Frontal cortex (tissue), 4 donors: ENCODE results near the gene KRTAP7-1. TPM values are rescaled to one million over a fixed set of nuclear protein-coding genes. Genes with fewer than 3 reads are reported as not detected.

Source experiments
- DNase-seq, 2 donors: peaks; one replicate each; pipeline ENCODE4 v3.0.0; 2012; ENCODE audit warnings: low spot score in 2 of 2
- FAIRE-seq: peaks from 2 replicates; lab custom pipeline; 2012; peaks lifted over from hg19 to GRCh38; lab: Jason Lieb, UNC
- small RNA-seq: library from RNA; depleted of rRNA; stranded (forward); fragments of <200 nt; gene quantifications from one replicate; pipeline ENCODE3, GENCODE V24; 2014
- total RNA-seq: library from RNA; depleted of rRNA; stranded (reverse); fragments of >200 nt; gene quantifications from one replicate; pipeline ENCODE4 v1.2.3, GENCODE V29; 2014
- donor health status: control.
- donor health status: control.
- donor health status: control.

The KRTAP7-1 gene, protein sequence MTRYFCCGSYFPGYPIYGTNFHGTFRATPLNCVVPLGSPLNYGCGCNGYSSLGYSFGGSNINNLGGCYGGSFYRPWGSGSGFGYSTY
- not detected for total RNA-seq

DNA sequence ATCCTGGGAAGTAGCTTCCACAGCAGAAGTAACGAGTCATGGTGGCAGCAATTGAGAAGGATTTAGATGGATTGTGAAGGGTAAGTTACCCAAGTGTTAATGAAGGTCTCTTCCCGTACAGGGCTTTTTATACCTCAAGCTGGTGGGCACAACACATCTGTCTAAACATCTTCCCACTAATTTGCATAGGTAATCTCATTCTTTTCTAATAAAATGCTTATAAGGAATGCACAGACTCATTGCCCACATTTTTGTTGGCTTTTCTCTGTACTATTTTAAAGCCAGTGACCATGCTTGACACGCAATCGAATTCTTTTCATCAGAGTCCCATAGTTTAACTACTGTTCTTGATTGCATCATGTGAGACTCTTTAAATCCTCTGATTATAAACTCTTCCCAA lies at the start of gene KRTAP7-1:
KRTAP7-1 (minus strand) TSS at position 101 of the 400 bp plus-strand sequence; CDS start at position 40, 61 bp downstream.
- DNase-seq (no peak), FAIRE-seq (no peak)

- DNase-seq (no peak), FAIRE-seq (no peak)
Measured at GRCh38 chr21:30874526-30874925, 45.0 kb upstream of the KRTAP7-1 start.

DNA sequence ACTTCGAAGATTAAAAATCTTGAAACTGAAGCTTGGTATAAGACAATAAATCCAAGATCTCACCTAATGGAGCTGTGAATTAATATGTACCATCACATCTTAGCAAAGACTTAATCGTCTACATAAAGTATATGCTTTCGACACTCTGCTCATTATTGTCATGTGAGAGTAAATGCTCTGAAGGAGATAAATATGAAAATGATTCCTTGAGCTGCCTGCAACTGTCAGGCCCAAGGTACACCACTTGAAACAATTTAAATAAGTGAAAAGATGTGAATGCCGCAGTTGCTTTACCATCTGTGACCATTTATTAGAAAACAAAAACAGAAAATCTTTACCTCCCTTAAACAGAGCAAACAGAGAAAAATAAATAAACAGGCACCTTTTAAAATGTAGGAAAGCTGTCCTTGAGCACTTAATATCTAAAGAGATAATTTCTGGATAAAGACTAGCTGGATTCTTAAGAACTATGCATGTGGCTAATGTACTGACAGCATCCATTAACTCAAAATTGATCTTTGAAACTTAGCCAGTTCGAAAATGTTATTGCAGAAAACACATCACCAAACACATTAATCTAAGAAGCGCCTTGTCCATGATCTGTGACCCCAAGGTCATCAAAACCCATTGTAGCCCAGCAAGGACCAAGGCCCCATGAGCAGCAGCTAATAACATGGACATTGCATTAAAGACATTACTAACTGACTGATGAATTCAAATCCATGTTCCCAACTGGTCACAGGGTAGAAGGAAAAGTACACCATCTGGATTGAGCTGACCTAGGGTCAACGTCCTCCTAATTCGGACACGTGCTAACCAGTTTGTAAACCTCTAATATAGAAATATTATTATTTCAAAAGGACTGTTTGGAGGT lies 18.3 kb upstream of the KRTAP7-1 start:
- FAIRE-seq (no peak), DNase-seq (no peak)

GRCh38 chr21:30842990-30843389 lies 13.4 kb upstream of the KRTAP7-1 start:
- FAIRE-seq (no peak), DNase-seq (no peak)

GRCh38 chr21:30839304-30839703 lies 9.7 kb upstream of the KRTAP7-1 start:
- no peak for DNase-seq
- no peak for FAIRE-seq

DNA sequence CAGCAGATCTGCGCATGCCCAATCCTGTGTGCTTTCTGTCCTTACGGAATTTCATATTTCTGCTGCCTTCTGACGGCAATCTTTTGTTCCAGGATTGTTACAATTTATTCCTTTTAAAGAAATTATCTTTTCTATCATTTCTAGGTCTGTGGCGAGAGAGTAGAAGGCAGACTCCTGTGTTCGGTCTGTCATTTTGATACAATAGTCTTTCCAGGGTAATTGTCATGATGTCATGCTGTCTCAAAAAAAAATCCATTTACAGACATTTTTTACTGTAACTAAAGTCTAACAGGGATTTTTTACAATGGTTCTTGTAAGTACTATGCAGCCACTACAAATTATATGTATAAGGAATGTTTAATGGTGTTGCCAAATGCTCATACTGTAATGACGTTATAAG lies 9.0 kb upstream of the KRTAP7-1 start:
- no peak for FAIRE-seq

GRCh38 chr21:30831194-30831765 lies 1.7 kb upstream of the KRTAP7-1 start:
- no peak for FAIRE-seq

More for the DNA sequence above, 9.0 kb upstream of the KRTAP7-1 start:
- no peak for DNase-seq

DNA sequence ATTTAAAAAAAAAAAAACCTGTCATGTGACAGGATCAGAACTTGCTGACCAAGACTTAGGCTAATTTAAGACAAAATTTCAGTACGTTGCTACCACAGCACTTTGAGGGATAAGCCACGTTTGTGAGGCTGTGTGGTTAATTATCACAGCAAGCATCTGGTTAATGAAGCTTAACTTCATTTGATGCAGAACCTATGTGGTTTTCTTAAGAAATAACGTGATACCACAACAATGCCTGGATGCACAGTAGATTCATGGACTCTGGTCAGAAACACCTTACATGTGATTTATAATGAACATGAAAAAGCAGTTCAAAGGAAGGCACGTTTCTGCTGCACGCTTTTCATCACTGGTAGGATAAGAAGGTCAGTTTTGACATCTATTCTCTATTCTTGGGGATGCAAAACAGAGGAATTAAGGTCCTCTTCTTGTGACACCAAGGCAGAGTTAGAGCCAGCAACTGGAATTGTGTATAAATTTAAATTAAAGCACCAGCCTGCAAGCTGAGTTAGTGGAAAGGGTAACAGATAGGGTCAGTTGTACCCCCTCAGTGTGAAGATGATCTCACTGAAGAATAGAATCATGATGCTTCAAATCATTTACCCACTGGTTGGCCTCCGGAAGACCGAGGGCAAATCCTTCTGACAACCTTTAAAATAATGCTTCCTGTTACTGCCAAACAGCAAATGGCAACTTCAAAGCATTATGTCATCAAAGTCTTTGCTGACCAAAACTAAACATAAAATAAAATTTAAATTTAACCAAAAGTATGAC lies 10.5 kb downstream of the KRTAP7-1 start:
- DNase-seq: no peak
- FAIRE-seq: no peak

More at GRCh38 chr21:30831194-30831765, 1.7 kb upstream of the KRTAP7-1 start:
- no peak for DNase-seq

DNA sequence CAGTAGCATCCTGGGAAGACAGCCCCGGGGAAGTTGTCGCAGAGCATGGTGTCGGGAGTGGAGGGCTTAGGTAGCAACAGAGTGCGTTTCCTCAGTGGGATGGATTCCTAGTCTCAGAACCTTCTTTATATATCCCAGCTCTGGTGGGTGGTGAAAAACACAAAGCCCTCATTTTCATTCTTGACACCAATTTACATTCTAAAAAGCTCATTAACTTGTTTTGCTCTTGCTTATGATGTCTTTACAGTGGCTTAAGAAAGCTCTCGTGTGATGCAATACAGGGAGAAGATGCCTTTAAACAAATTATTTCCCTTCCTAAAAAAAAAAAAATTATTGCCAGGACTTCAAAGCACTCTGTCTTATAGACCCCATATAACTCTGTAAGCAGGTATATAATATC lies 16.4 kb downstream of the KRTAP7-1 start, which contains the start of gene KRTAP8-1:
KRTAP8-1 (minus strand) TSS at position 101 of the 400 bp plus-strand sequence; CDS start at position 47, 54 bp downstream.
- FAIRE-seq (no peak), DNase-seq (no peak)

DNA sequence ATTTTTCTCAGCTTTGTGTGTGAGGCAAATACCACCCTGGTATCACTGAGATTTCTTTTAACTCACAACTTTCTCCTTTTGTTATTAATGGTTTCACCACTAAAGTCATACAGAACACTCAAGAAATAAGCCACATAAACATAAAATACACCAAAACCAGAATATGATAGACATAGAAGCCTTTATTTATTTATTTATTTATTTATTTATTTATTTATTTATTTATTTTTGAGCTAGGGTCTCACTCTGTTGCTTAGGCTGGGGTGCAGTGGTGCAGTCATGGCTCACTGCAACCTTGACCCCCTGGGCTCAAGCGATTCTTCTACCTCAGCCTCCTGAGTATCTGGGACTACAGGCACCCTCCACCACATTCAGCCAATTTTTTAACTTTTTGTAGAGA lies 29.0 kb downstream of the KRTAP7-1 start:
- no peak for DNase-seq
- FAIRE-seq: no peak

DNA sequence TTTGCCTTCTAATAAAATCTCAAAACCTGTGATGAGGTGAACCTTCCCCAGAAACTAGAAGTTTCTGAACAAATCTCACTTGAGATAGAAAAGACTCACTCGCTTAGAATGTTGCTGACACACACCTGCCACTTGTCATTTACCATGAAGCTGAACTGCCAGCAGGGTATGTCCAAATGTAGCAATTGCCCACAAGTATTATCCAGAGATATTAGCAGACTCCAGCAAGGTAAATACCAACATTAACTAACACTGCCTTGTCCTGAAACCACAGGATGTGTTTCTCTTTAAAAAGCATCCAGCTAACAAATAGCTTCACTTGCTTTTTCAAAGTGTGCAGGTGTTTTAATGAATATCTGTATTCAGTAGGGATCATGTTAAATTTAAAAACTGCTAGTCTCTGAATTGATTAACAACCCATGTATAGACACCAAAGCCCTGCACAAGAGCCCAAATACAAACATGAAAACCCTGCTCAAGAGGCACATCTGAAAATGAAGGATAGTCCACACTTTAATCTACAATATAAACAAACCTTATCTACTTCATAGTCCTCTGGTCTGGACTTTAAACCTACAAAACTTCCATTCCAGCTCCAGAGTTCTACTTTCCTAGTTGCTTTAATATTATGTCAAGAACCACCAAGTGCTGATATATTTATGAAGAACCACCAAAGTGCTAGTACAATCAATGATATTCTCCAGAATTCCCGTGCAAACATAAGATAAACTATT lies 35.8 kb downstream of the KRTAP7-1 start:
- no peak for FAIRE-seq
- DNase-seq: no peak

GRCh38 chr21:30779249-30779648 lies 50.3 kb downstream of the KRTAP7-1 start:
- FAIRE-seq (no peak), DNase-seq (no peak)

Small RNA genes within 50 kb of the gene (small RNA-seq; reads per million reads assigned to genes)
- gene KRTAP8-2P: not detected
- gene KRTAP8-3P: not detected

Other genes with a start within 250 kb of the KRTAP7-1 start
- gene KRTAP22-2, start 239.4 kb downstream of the KRTAP7-1 start, total RNA-seq: not detected
- not detected for gene KRTAP6-3, start 237.3 kb downstream of the KRTAP7-1 start, total RNA-seq
- not detected for gene KRTAP6-2, start 230.9 kb downstream of the KRTAP7-1 start, total RNA-seq
- not detected for gene KRTAP22-1, start 228.7 kb downstream of the KRTAP7-1 start, total RNA-seq
- gene KRTAP6-1, start 215.8 kb downstream of the KRTAP7-1 start, total RNA-seq: not detected
- gene KRTAP20-1, start 213.3 kb downstream of the KRTAP7-1 start, total RNA-seq: not detected
- gene KRTAP20-4, start 209.1 kb downstream of the KRTAP7-1 start, total RNA-seq: not detected
- not detected for gene KRTAP20-2, start 194.6 kb downstream of the KRTAP7-1 start, total RNA-seq
- gene KRTAP20-3, start 186.9 kb downstream of the KRTAP7-1 start, total RNA-seq: not detected
- gene KRTAP21-3, start 111.0 kb downstream of the KRTAP7-1 start, total RNA-seq: not detected
- not detected for gene KRTAP21-2, start 82.5 kb downstream of the KRTAP7-1 start, total RNA-seq
- not detected for gene KRTAP21-1, start 74.3 kb downstream of the KRTAP7-1 start, total RNA-seq
- not detected for gene KRTAP8-1, start 16.5 kb downstream of the KRTAP7-1 start, total RNA-seq
- not detected for gene KRTAP11-1, start 51.8 kb upstream of the KRTAP7-1 start, total RNA-seq
- not detected for gene KRTAP19-8, start 208.7 kb upstream of the KRTAP7-1 start, total RNA-seq